ENCODE results near the gene NBDY. TPM values are rescaled to one million over a fixed set of nuclear protein-coding genes. Genes with fewer than 3 reads are reported as not detected.

Gene NBDY
- total and polyA plus RNA-seq, 2 of the 4 experiments (the other 2 are of a cell fraction): 3.2 to 61.5 TPM

- no peaks in the 10 kb centered on the region for H4K20me1 ChIP-seq (ENCODE audit: insufficient read depth, low read length)
- dilution Hi-C loops (cut with HindIII; ENCODE audit: low sequenced_read_pairs, unreplicated experiment): no loop called here
- H4K5ac ChIP-seq (ENCODE audit: low read depth, low read length): no peak overlapping the region
- H3K18ac ChIP-seq (ENCODE audit: low read depth, low read length): no peak overlapping the region
- no peak overlapping the region for H2BK20ac ChIP-seq (ENCODE audit: low read depth, low read length)
- DNase-seq (no peak), ATAC-seq (ENCODE audit: low read depth) (no peak)
- POLR2A ChIA-PET (ENCODE audit: unreplicated experiment): no interaction called here
- H4K91ac ChIP-seq (ENCODE audit: insufficient read depth, low read depth, low read length): no peak overlapping the region
- H3K9me3 ChIP-seq (ENCODE audit: control insufficient read depth, insufficient read depth, low read length): no peaks in the 10 kb centered on the region
- H3K27me3 ChIP-seq (ENCODE audit: control insufficient read depth, insufficient read depth, low read length): no peaks in the 10 kb centered on the region; the same call in 1 of the 2 replicates
- H4K8ac ChIP-seq (ENCODE audit: low read depth in 2 of 2, low read length in 2 of 2): no peak overlapping the region
- no peaks in the 10 kb centered on the region for H3K36me3 ChIP-seq (ENCODE audit: control insufficient read depth, insufficient read depth, low read length)
- no peak overlapping the region for H3K4ac ChIP-seq (ENCODE audit: low read depth, low read length)
- no peak for TF ChIP-seq FOS (IDR thresholded peaks at IDR 0.05; ENCODE audit: low read depth, low read length)
- TF ChIP-seq RCOR1 (IDR thresholded peaks at IDR 0.05; ENCODE audit: insufficient replicate concordance, low read length): no peak
- TF ChIP-seq RFX5 (IDR thresholded peaks at IDR 0.05; ENCODE audit: low read depth, low read length): no peak
- TF ChIP-seq BHLHE40 (IDR thresholded peaks at IDR 0.05; ENCODE audit: low read depth, low read length): no peak
- TF ChIP-seq CEBPB (IDR thresholded peaks at IDR 0.05; ENCODE audit: low read depth, low read length): no peak
- TF ChIP-seq MAFK (IDR thresholded peaks at IDR 0.05; ENCODE audit: low read depth, low read length): no peak
- TF ChIP-seq, protein P1, sequence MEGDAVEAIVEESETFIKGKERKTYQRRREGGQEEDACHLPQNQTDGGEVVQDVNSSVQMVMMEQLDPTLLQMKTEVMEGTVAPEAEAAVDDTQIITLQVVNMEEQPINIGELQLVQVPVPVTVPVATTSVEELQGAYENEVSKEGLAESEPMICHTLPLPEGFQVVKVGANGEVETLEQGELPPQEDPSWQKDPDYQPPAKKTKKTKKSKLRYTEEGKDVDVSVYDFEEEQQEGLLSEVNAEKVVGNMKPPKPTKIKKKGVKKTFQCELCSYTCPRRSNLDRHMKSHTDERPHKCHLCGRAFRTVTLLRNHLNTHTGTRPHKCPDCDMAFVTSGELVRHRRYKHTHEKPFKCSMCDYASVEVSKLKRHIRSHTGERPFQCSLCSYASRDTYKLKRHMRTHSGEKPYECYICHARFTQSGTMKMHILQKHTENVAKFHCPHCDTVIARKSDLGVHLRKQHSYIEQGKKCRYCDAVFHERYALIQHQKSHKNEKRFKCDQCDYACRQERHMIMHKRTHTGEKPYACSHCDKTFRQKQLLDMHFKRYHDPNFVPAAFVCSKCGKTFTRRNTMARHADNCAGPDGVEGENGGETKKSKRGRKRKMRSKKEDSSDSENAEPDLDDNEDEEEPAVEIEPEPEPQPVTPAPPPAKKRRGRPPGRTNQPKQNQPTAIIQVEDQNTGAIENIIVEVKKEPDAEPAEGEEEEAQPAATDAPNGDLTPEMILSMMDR (conservative IDR thresholded peaks at IDR 0.05; ENCODE audit: low read depth, low read length): no peak
- TF ChIP-seq RAD21 (IDR thresholded peaks at IDR 0.05; ENCODE audit: low read length): no peak
- no peak for TF ChIP-seq CHD1 (IDR thresholded peaks at IDR 0.05; ENCODE audit: low read depth, low read length)
- TF ChIP-seq, protein P2, sequence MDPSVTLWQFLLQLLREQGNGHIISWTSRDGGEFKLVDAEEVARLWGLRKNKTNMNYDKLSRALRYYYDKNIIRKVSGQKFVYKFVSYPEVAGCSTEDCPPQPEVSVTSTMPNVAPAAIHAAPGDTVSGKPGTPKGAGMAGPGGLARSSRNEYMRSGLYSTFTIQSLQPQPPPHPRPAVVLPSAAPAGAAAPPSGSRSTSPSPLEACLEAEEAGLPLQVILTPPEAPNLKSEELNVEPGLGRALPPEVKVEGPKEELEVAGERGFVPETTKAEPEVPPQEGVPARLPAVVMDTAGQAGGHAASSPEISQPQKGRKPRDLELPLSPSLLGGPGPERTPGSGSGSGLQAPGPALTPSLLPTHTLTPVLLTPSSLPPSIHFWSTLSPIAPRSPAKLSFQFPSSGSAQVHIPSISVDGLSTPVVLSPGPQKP (IDR thresholded peaks at IDR 0.05; ENCODE audit: borderline replicate concordance, low read depth, low read length): no peak
- TF ChIP-seq MXI1 (IDR thresholded peaks at IDR 0.05; ENCODE audit: borderline replicate concordance, low read depth, low read length): no peak
- TF ChIP-seq USF2 (IDR thresholded peaks at IDR 0.05; ENCODE audit: low read depth, low read length): no peak
- TF ChIP-seq MAZ (IDR thresholded peaks at IDR 0.05; ENCODE audit: borderline replicate concordance, low read depth, low read length): no peak
- TF ChIP-seq POLR2A (IDR thresholded peaks at IDR 0.05; ENCODE audit: low read depth, low read length): no peak
- no peak for TF ChIP-seq NFE2L2 (IDR thresholded peaks at IDR 0.05; ENCODE audit: low read depth, low read length)
- CTCF ChIA-PET: no interaction called here
- no peak overlapping the region for H3K4me2 ChIP-seq (ENCODE audit: low read depth, low read length)
- H3K9ac ChIP-seq (ENCODE audit: low read depth, low read length): no peak overlapping the region
- H3K9me1 ChIP-seq (ENCODE audit: insufficient read depth, low read length): no peaks in the 10 kb centered on the region
- H2BK15ac ChIP-seq (ENCODE audit: low read depth, low read length): no peak overlapping the region
- H3K4me3 ChIP-seq (ENCODE audit: insufficient read depth, low read depth, low read length): no peak overlapping the region
- no peak overlapping the region for H2AK5ac ChIP-seq (ENCODE audit: low read depth, low read length)
- no peak overlapping the region for H3K27ac ChIP-seq (ENCODE audit: insufficient read depth, low read length)
- no peak overlapping the region for H2BK120ac ChIP-seq (ENCODE audit: low read depth, low read length)
- no peak overlapping the region for H3K14ac ChIP-seq (replicated peaks; ENCODE audit: low read depth, low read length)
- no peaks in the 10 kb centered on the region for H3K79me1 ChIP-seq (ENCODE audit: low read depth in 1 of 2, low read length in 2 of 2)
- H2AK9ac ChIP-seq (replicated peaks; ENCODE audit: low read depth, low read length, poor library complexity): no peak overlapping the region
- H2BK5ac ChIP-seq (ENCODE audit: low read depth, low read length, poor library complexity, severe bottlenecking): no peak overlapping the region
- in situ Hi-C loops (cut with MboI; ENCODE audit: low sequenced_read_pairs): no loop called here
- H2AFZ ChIP-seq (replicated peaks; ENCODE audit: low read length, poor library complexity): no peak overlapping the region
- H3K23ac ChIP-seq (ENCODE audit: low read depth, low read length): no peak overlapping the region
- BruUV-seq (replicated peaks): no TSS peak
- no peaks in the 10 kb centered on the region for H3K4me1 ChIP-seq (ENCODE audit: control insufficient read depth, insufficient read depth, low read length)
- no peak overlapping the region for H3K56ac ChIP-seq (ENCODE audit: extremely low read depth, insufficient read depth, low read length)
- intact Hi-C loops (cut with micrococcal nuclease): no loop called here
- WGBS, 2 experiments (ENCODE audit: extremely low coverage in 2 of 2, insufficient read length in 1 of 2): 70 to 100% methylated on average over 1 to 2 of the region's 2 CpGs
Observed at GRCh38 chrX:56833626-56834025, 104.6 kb downstream of the NBDY start.

All from IMR-90 (cell line).